Measurements from ENCODE around the gene AGFG1.

Gene AGFG1

GRCh38 chr2:227462462-227462951, 9.4 kb upstream of the AGFG1 start:
- DNase-seq (ENCODE audit: low read depth) = peak; percentile 19

GRCh38 chr2:227462972-227463931, 8.7 kb upstream of the AGFG1 start:
- DNase-seq (ENCODE audit: low read depth) = peak; percentile 10

- no peak for DNase-seq (ENCODE audit: low read depth)
Observed at GRCh38 chr2:227464361-227464760, 7.6 kb upstream of the AGFG1 start.

GRCh38 chr2:227464851-227465250, 7.1 kb upstream of the AGFG1 start:
- DNase-seq (ENCODE audit: low read depth) = peak; percentile 22

- no peak for DNase-seq (ENCODE audit: low read depth)
Observed at GRCh38 chr2:227466887-227467600, 4.9 kb upstream of the AGFG1 start.

GRCh38 chr2:227471412-227471811, 544 bp upstream of the AGFG1 start:
- no peak for DNase-seq (ENCODE audit: low read depth)

- peak; percentile 26 for DNase-seq (ENCODE audit: low read depth)
Observed at GRCh38 chr2:227472265-227473121, 537 bp downstream of the AGFG1 start.

- no peak for DNase-seq (ENCODE audit: low read depth)
Observed at GRCh38 chr2:227473122-227473461, 1.1 kb downstream of the AGFG1 start.

GRCh38 chr2:227473806-227474205, 1.9 kb downstream of the AGFG1 start:
- DNase-seq (ENCODE audit: low read depth) = no peak

- no peak for DNase-seq (ENCODE audit: low read depth)
Observed at GRCh38 chr2:227474410-227474809, 2.5 kb downstream of the AGFG1 start.

GRCh38 chr2:227477291-227477690, 5.3 kb downstream of the AGFG1 start:
- DNase-seq (ENCODE audit: low read depth) = no peak

GRCh38 chr2:227479865-227480475, 8.0 kb downstream of the AGFG1 start:
- no peak for DNase-seq (ENCODE audit: low read depth)

- DNase-seq (ENCODE audit: low read depth) = no peak
Observed at GRCh38 chr2:227480528-227480927, 8.6 kb downstream of the AGFG1 start.

GRCh38 chr2:227482638-227483340, 10.8 kb downstream of the AGFG1 start:
- DNase-seq (ENCODE audit: low read depth) = no peak

- DNase-seq (ENCODE audit: low read depth) = no peak
Observed at GRCh38 chr2:227485429-227485828, 13.5 kb downstream of the AGFG1 start.

- DNase-seq (ENCODE audit: low read depth) = no peak
Observed at GRCh38 chr2:227486688-227487087, 14.7 kb downstream of the AGFG1 start.

- DNase-seq (ENCODE audit: low read depth) = no peak
Observed at GRCh38 chr2:227488045-227488444, 16.1 kb downstream of the AGFG1 start.

- no peak for DNase-seq (ENCODE audit: low read depth)
Observed at GRCh38 chr2:227491386-227491785, 19.4 kb downstream of the AGFG1 start.

GRCh38 chr2:227493524-227493923, 21.6 kb downstream of the AGFG1 start:
- DNase-seq (ENCODE audit: low read depth) = no peak

GRCh38 chr2:227497158-227497557, 25.2 kb downstream of the AGFG1 start:
- no peak for DNase-seq (ENCODE audit: low read depth)
